Loucy (cell line): Measurements from ENCODE around the gene CSNK2B.

ENCODE experiments used
- H2AFZ ChIP-seq: fragments of 200-600 bp; sonication (generic); 2 replicates; pipeline ENCODE4 v1.6.0; 2016; ENCODE audit warnings: antibody characterized with exemption, mild to moderate bottlenecking, low read length, moderate library complexity
- H3F3A ChIP-seq: fragments of 200-600 bp; 2 replicates; pipeline ENCODE4 v1.6.0; 2016; ENCODE audit warnings: antibody characterized with exemption, low read depth, mild to moderate bottlenecking
- H3K27me3 ChIP-seq: fragments of 200-600 bp; sonication (generic); 2 replicates; pipeline ENCODE4 v1.6.1; 2014; ENCODE audit warnings: low read length, mild to moderate bottlenecking; ENCODE audit not compliant: insufficient read depth, poor library complexity, severe bottlenecking
- H3K36me3 ChIP-seq: fragments of 200-600 bp; sonication (generic); 2 replicates; pipeline ENCODE4 v1.6.1; 2016; ENCODE audit warnings: low read length; ENCODE audit not compliant: insufficient read depth
- H3K4me1 ChIP-seq: fragments of 200-600 bp; sonication (generic); 2 replicates; pipeline ENCODE4 v1.5.1; 2014; ENCODE audit warnings: low read length, mild to moderate bottlenecking; ENCODE audit not compliant: insufficient read depth, poor library complexity, severe bottlenecking
- H3K4me2 ChIP-seq: fragments of 200-600 bp; sonication (generic); 2 replicates; pipeline ENCODE4 v1.6.0; 2014; ENCODE audit warnings: antibody characterized with exemption, low read length, low read depth, mild to moderate bottlenecking; ENCODE audit not compliant: poor library complexity, severe bottlenecking
- H3K4me3 ChIP-seq: fragments of 200-600 bp; sonication (generic); 2 replicates; pipeline ENCODE4 v1.5.1; 2014; ENCODE audit warnings: low read length, mild to moderate bottlenecking, mixed read lengths; ENCODE audit not compliant: poor library complexity, severe bottlenecking
- H3K79me2 ChIP-seq: fragments of 200-600 bp; sonication (generic); 2 replicates; pipeline ENCODE4 v1.6.1; 2014; ENCODE audit warnings: low read length; ENCODE audit not compliant: insufficient read depth
- H3K9ac ChIP-seq: fragments of 200-600 bp; sonication (generic); 2 replicates; pipeline ENCODE4 v1.6.0; 2014; ENCODE audit warnings: mild to moderate bottlenecking, low read depth, low read length, moderate library complexity; ENCODE audit not compliant: poor library complexity, severe bottlenecking
- H3K9me2 ChIP-seq: fragments of 200-600 bp; sonication (generic); replicated peaks from 2 replicates; pipeline ENCODE4 v1.6.1; 2016; ENCODE audit warnings: low read depth, low read length, mixed read lengths
- H3K9me3 ChIP-seq: fragments of 200-600 bp; sonication (generic); 2 replicates; pipeline ENCODE4 v1.6.1; 2014; ENCODE audit warnings: mild to moderate bottlenecking, antibody characterized with exemption, low read length, low read depth; ENCODE audit not compliant: insufficient read depth
- H4K20me1 ChIP-seq: fragments of 200-600 bp; sonication (generic); 2 replicates; pipeline ENCODE4 v1.6.0; 2014; ENCODE audit warnings: antibody characterized with exemption, low read length, mild to moderate bottlenecking; ENCODE audit not compliant: insufficient read depth, poor library complexity, severe bottlenecking
- EZH2phosphoT487 ChIP-seq: fragments of 200-600 bp; IDR thresholded peaks from 2 replicates; pipeline ENCODE4 v1.6.1; 2018; ENCODE audit warnings: antibody characterized with exemption, mild to moderate bottlenecking, moderate library complexity, borderline replicate concordance
- TF ChIP-seq, protein P1 (sequence below): fragments of 200-600 bp; sonication (generic); conservative IDR thresholded peaks from 2 replicates; pipeline ENCODE4 v1.5.1; 2014; ENCODE audit warnings: mild to moderate bottlenecking, antibody characterized with exemption, low read length

The CSNK2B gene

DNA sequence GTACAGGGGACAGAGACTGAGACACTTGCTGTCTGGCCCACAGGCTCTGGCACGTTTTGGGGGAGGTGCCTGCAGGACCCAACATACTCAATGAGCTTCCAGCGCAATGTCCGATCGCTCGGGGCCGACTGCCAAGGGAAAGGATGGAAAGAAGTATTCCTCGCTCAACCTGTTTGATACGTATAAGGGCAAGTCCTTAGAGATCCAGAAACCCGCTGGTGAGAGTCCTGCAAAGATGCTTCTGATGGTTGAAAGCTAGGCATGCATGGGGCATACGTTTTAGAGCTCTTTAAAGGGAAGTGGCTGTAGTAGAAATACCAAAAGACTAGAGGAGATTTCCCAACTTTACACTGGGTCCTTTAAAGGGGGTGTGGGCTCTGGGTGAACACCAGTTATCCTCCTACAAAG lies 43.2 kb upstream of the CSNK2B start:
- Histone ChIP-seq H4K20me1 (peaks cover 69% of the 10 kb centered on the region), H3K79me2 (peaks cover 88% of the 10 kb centered on the region), H3K9me2 (no peaks in the 10 kb centered on the region), H3K9ac (peak overlapping the region; percentile 99), H3K4me2 (peak overlapping the region; percentile 99), H3K36me3 (peaks cover 49% of the 10 kb centered on the region), H3K27me3 (peaks cover 10% of the 10 kb centered on the region), H3K4me3 (peak overlapping the region; percentile 94), H3F3A (peaks cover 6% of the 10 kb centered on the region; the same call in 1 of the 2 replicates), H3K4me1 (peaks cover 40% of the 10 kb centered on the region), H3K9me3 (no peaks in the 10 kb centered on the region), H2AFZ (no peak overlapping the region)
- TF ChIP-seq EZH2phosphoT487: no peak
- TF ChIP-seq, protein P1, sequence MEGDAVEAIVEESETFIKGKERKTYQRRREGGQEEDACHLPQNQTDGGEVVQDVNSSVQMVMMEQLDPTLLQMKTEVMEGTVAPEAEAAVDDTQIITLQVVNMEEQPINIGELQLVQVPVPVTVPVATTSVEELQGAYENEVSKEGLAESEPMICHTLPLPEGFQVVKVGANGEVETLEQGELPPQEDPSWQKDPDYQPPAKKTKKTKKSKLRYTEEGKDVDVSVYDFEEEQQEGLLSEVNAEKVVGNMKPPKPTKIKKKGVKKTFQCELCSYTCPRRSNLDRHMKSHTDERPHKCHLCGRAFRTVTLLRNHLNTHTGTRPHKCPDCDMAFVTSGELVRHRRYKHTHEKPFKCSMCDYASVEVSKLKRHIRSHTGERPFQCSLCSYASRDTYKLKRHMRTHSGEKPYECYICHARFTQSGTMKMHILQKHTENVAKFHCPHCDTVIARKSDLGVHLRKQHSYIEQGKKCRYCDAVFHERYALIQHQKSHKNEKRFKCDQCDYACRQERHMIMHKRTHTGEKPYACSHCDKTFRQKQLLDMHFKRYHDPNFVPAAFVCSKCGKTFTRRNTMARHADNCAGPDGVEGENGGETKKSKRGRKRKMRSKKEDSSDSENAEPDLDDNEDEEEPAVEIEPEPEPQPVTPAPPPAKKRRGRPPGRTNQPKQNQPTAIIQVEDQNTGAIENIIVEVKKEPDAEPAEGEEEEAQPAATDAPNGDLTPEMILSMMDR: no peak

DNA sequence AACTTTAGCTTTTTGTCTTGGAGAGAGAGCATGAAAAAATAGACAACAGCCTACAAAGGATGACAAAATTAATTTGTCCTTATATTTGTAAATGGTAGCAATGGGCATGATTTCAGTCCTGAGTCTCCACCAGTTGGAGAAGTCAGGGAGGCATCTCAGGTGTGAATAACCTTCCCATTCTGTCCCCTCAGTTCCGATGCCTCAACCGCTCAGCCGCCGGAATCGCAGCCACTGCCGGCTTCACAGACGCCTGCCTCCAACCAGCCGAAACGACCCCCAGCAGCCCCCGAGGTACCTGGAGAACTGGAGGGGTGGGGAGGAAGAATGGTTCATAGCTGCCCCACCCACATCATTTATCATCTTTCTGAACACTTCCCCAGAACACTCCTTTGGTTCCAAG lies 41.8 kb upstream of the CSNK2B start:
- Histone ChIP-seq H4K20me1 (peaks cover 82% of the 10 kb centered on the region), H3K4me2 (peak overlapping the region; percentile 99), H2AFZ (no peak overlapping the region), H3K9ac (peak overlapping the region; percentile 99), H3F3A (peaks cover 2% of the 10 kb centered on the region; the same call in 1 of the 2 replicates), H3K9me3 (no peaks in the 10 kb centered on the region), H3K36me3 (peaks cover 63% of the 10 kb centered on the region), H3K4me3 (peak overlapping the region; percentile 94), H3K27me3 (peaks cover 10% of the 10 kb centered on the region), H3K9me2 (no peaks in the 10 kb centered on the region), H3K4me1 (peaks cover 43% of the 10 kb centered on the region), H3K79me2 (peaks cover 90% of the 10 kb centered on the region)
- TF ChIP-seq, protein P1: no peak
- no peak for TF ChIP-seq EZH2phosphoT487

DNA sequence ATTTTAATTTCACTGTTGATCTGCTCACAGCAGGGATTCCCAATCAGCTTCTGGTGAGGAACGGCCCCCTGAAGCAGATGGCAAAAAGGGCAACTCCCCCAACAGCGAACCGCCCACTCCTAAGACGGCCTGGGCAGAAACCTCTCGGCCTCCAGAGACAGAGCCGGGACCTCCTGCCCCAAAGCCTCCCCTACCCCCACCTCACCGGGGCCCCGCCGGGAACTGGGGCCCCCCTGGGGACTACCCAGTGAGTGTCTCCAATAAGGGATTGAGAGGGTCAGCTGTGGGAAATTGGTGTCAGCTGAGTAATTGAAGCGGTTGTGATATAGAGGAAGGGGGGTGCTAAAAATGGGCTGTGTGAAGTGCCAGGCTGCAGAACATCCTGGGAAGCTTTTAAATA lies 38.9 kb upstream of the CSNK2B start:
- Histone ChIP-seq H3K27me3 (no peaks in the 10 kb centered on the region), H3K9me3 (no peaks in the 10 kb centered on the region), H3K9ac (no peak overlapping the region), H3F3A (no peaks in the 10 kb centered on the region), H3K4me2 (peak overlapping the region; percentile 18), H4K20me1 (peaks cover 95% of the 10 kb centered on the region), H3K9me2 (no peaks in the 10 kb centered on the region), H3K4me3 (no peak overlapping the region), H3K36me3 (peaks cover 91% of the 10 kb centered on the region), H2AFZ (no peak overlapping the region), H3K79me2 (peaks cover 99% of the 10 kb centered on the region), H3K4me1 (peaks cover 32% of the 10 kb centered on the region)
- TF ChIP-seq, protein P1: no peak
- TF ChIP-seq EZH2phosphoT487: no peak
